Tracheal epithelial cell (primary cell): Measurements from ENCODE around the gene RAD54L2. TPM values are rescaled to one million over a fixed set of nuclear protein-coding genes. Genes with fewer than 3 reads are reported as not detected.

Experiments
- total RNA-seq: library from RNA; depleted of rRNA; stranded (reverse); fragments of >200 nt; gene quantifications from 2 replicates; pipeline ENCODE4 v1.2.1, GENCODE V29; 2014

Gene RAD54L2
- 10.7 and 10.8 TPM in 2 replicates for total RNA-seq

GRCh38 chr3:51538459-51539290, at the start of gene RAD54L2:
Gene RAD54L2, plus strand, starts transcription at chr3:51538719. Its CDS starts 51,702 bp downstream, at chr3:51590421.

Other genes with a start within 250 kb of the RAD54L2 start
- gene MANF, start 153.4 kb upstream of the RAD54L2 start, total RNA-seq, result 155 and 219 TPM in 2 replicates
- gene RBM15B, start 147.4 kb upstream of the RAD54L2 start, total RNA-seq, result 32.4 and 35.4 TPM in 2 replicates
- gene DCAF1, start 38.7 kb upstream of the RAD54L2 start, total RNA-seq, result 13.4 and 13.7 TPM in 2 replicates
- 63.9 and 66.9 TPM in 2 replicates for gene TEX264, start 132.5 kb downstream of the RAD54L2 start, total RNA-seq
- gene GRM2, start 168.3 kb downstream of the RAD54L2 start, total RNA-seq, result under 0.01 TPM in 1 of 2 replicates, not detected in the other
- not detected in 2 replicates for gene IQCF6, start 240.5 kb downstream of the RAD54L2 start, total RNA-seq